ENCODE data around the gene ADAP2.
"Not testable (repeated sequence)": the region's sequence is repeated elsewhere in the genome, so short reads cannot be mapped to it uniquely, and the experiment has no call there.

The ADAP2 gene

GRCh38 chr17:30967911-30968310 is 46.2 kb downstream of the ADAP2 start:
- not testable (repeated sequence) for DNase-seq (ENCODE audit: extremely low read depth in 1 of 2, low read depth in 1 of 2)

GRCh38 chr17:30969989-30970830 is 48.5 kb downstream of the ADAP2 start:
- no peak for DNase-seq (ENCODE audit: extremely low read depth in 1 of 2, low read depth in 1 of 2)

DNA sequence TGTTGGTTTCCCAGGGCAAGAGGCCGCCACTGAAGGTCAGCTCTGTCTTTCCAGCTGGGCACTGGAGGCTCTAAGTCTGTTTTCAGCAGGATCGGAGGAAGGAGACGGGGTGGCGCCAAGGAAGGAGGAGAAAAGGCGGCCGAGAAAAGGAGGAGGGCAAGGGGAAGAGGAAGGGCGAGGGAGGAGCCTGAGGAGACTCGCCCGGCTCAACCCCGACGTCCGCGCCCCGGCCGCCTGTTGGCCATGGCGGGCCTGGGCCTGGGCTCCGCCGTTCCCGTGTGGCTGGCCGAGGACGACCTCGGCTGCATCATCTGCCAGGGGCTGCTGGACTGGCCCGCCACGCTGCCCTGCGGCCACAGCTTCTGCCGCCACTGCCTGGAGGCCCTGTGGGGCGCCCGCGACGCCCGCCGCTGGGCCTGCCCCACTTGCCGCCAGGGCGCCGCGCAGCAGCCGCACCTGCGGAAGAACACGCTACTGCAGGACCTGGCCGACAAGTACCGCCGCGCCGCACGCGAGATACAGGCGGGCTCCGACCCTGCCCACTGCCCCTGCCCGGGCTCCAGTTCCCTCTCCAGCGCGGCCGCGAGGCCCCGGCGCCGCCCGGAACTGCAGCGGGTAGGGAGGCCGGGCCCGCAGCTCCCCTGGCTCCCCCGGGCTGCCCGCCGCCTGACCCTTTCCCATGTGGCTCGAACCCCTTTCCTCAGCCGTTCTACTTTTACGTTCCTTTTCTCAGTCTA is 49.3 kb downstream of the ADAP2 start, which contains the start of gene RNF135:
TSS of gene RNF135 (plus strand) at position 209 of the 737 bp plus-strand sequence. CDS start at position 244, 35 bp downstream.
- DNase-seq (ENCODE audit: extremely low read depth in 1 of 2, low read depth in 1 of 2) = peak in 1 of 2 donors; percentile 37

GRCh38 chr17:30975042-30975820 is 53.5 kb downstream of the ADAP2 start:
- DNase-seq (ENCODE audit: extremely low read depth in 1 of 2, low read depth in 1 of 2) = no peak

DNA sequence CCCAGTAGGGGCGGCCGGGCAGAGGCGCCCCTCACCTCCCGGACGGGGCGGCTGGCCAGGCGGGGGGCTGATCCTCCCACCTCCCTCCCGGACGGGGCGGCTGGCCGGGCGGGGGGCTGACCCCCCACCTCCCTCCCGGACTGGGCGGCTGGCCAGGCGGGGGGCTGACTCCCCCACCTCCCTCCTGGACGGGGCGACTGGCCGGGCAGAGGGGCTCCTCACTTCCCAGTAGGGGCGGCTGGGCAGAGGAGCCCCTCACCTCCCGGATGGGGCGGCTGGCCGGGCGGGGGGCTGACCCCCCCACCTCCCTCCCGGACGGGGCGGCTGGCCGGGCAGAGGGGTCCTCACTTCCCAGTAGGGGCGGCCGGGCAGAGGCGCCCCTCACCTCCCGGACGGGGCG is 58.2 kb downstream of the ADAP2 start:
- not testable (repeated sequence) for DNase-seq (ENCODE audit: extremely low read depth in 1 of 2, low read depth in 1 of 2)

DNA sequence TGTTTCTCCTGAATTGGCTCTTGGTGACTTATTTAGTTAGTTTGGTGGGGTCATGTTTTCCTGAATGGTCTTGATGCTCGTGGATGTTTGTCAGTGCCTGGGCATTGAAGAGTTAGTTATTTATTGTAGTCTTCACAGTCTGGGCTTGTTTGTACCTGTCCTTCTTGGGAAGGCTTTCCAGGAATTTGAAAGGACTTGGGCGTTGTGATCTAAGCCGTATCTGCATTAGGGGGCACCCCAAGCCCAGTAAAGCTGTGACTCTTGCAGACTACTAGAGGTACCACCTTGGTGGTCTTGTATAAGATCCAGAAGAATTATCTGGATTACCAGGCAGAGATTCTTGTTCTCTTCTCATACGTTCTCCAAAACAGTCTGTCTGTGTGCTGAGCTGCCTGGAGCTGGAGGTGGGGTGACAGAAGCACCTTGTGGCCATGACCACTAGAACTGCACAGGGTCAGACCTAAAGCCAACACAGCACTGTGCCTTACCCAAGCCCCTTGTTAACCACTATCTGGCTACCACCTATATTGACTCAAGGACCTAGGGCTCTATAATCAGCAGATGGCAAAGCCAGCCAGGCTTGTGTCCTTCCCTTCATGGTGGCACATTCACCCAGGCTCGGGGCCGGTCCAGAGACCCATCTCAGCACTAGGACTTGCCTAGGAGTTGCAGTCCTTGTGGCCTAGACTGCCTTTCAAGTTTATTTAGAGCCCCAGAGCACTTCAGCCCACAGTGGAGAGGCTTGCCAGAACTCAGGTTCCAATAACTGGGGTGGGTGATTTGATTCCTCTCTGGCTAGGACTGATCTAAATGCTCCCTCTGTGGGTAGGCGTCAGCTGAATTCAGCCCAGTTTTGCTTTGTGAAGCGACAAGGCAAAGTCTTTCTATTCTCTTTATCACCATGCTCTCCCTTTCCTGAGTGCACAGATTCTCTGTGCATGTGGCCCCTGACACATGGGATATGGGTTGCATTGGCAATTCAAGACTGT is 60.1 kb downstream of the ADAP2 start:
- DNase-seq (ENCODE audit: extremely low read depth in 1 of 2, low read depth in 1 of 2) = no peak

DNA sequence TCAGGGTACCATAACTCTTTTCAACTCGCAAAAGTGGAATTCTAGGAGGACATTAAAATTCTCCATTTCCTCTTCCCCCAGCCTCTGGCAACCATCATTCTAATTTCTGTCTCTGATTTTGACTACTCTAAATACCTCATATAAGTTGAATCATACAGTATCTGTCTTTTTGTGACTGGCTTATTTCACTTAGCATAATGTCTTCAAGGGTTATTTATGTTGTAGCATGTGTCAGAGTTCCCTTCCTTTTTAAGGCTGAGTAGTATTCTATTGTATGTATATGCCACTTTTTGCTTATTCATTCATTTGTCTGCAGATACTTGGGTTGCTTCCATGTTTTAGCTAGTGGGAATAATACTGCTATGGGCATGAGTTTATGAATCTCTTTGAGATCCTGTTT is 61.1 kb downstream of the ADAP2 start:
- no peak for DNase-seq (ENCODE audit: extremely low read depth in 1 of 2, low read depth in 1 of 2)

DNA sequence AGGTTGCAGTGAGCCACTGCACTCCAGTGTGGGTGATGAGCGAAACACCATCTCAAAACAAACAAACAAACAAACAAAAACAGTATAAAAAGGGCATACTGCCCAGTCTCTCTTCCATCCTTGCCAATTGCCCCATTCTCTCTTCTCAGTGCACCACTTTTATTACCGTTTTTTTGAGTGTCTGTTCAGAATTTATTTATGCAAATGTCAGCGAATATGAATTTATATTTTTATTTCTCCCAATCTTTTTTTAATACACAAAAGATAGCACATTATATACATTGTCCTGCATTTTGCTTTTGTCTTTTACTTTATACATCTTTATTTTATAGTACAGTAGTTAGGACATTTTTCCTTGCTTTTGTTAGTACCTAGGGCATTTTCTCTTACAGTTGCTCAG is 68.7 kb downstream of the ADAP2 start:
- DNase-seq (ENCODE audit: extremely low read depth in 1 of 2, low read depth in 1 of 2) = no peak

DNA sequence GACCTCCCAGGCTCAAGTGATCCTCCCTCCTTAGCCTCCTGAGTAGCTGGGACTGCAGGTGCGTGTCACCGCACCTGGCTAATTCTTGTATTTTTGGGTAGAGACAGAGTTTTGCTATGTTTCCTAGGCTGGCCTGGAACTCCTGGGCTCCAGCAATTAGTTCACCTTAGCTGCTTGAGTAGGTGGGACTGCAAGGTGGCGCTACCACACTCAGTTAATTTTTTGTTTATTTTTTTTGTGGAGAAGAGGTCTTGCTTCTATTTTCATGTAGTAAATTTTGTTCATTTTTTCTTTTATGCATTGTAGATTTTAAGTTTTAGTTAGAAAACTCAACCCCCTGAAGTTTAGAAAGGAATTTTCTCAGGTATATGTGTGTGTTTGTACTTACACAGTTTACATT is 70.8 kb downstream of the ADAP2 start:
- no peak for DNase-seq (ENCODE audit: extremely low read depth in 1 of 2, low read depth in 1 of 2)

GRCh38 chr17:30995347-30995746 is 73.6 kb downstream of the ADAP2 start:
- no peak for DNase-seq (ENCODE audit: extremely low read depth in 1 of 2, low read depth in 1 of 2)

GRCh38 chr17:30996486-30996885 is 74.7 kb downstream of the ADAP2 start:
- DNase-seq (ENCODE audit: extremely low read depth in 1 of 2, low read depth in 1 of 2) = no peak

DNA sequence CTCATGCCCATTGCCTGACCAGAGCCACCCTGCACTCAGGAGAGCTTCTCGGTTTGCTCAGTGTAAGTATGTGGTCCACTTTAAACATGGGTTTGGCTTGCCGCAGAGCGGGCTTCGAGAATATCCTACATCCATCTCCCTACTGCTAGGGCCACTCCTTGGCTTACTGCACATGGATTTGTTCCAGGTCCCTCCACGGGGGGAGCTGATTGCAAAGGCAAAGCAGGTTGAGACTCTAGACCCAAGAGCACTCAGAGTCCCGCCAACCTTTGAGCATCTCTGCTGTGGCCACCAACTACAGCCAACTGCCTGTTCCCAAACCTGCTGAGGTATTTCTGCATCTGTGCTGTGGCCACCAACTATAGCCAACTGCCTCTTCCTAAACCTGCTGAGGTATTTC is 75.5 kb downstream of the ADAP2 start:
- DNase-seq (ENCODE audit: extremely low read depth in 1 of 2, low read depth in 1 of 2) = no peak

DNA sequence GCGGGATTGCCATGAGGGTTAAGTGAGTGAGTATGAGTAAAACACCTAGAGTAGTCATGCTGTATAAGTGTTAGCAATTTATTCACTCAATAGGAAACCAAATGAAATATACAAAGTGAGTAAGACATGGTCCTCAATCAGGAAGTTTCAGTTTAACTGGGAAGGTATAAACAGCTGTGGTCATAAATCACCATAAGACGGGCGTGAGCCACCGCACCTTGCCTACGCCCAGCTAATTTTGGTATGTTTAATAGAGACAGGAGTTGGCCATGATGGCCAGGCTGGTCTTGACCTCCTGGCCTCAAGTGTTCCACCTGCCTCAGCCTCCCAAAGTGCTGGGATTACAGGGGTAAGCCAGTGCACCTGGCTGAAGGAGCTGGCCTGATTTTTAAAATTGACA is 76.1 kb downstream of the ADAP2 start:
- DNase-seq (ENCODE audit: extremely low read depth in 1 of 2, low read depth in 1 of 2) = no peak

DNA sequence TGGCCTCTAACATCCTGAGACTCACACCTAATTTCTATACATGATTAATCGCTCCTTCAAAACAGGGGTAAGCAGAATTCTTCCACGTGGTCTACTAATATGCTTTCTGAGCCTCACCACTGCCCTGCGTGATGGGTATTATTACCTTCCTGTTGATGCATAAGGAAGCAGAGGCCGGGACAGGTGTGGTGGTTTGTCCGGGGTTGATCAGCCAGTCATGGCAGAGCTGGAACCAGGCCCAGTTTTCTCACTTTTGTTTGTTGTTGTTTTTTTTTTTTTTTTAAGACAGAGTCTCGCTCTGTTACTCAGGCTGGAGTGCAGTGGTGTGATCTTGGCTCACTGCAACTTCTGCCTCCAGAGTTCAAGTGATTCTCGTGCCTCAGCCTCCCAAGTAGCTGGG is 80.3 kb downstream of the ADAP2 start:
- DNase-seq (ENCODE audit: extremely low read depth in 1 of 2, low read depth in 1 of 2) = no peak

GRCh38 chr17:31003225-31003866 is 81.6 kb downstream of the ADAP2 start:
- DNase-seq (ENCODE audit: extremely low read depth in 1 of 2, low read depth in 1 of 2) = no peak

DNA sequence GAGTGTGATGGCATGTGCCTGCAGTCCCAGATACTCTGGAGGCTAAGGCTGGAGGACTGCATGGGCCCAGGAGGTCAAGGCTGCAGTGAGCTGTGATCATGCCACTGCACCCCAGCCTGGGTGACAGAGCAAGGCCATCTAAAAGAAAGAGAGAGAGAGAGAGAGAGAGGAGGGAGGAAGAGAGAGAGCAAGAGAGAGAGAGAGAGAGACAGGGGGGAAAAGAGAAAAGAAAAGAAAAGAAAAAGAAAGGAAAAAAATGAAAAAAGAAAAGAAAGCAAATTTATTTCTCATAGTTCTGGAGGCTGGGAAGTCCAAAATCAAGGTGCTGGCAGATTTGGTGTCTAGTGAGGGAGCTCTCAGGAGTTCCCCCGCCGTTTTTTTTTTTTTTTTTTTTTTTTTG is 82.4 kb downstream of the ADAP2 start:
- DNase-seq (ENCODE audit: extremely low read depth in 1 of 2, low read depth in 1 of 2) = no peak

GRCh38 chr17:31007695-31008373 is 86.1 kb downstream of the ADAP2 start:
- no peak for DNase-seq (ENCODE audit: extremely low read depth in 1 of 2, low read depth in 1 of 2)

- DNase-seq (ENCODE audit: extremely low read depth in 1 of 2, low read depth in 1 of 2) = peak in 1 of 2 donors; percentile 36
These were observed 86.8 kb downstream of the ADAP2 start for GRCh38 chr17:31008374-31009041.

Data from activated CD8-positive, alpha-beta memory T cell treated with anti-CD3 and anti-CD28 coated beads for 1 hour (primary cell).